Stomach (tissue), 4 donors: ENCODE measurements around the gene MRPL17.

Source experiments
- CTCF ChIP-seq, 7 experiments: fragments of 450-650 bp in 4 of 7; fragments of 200-600 bp in 3 of 7; sonication (generic) in 3 of 7; IDR thresholded peaks; one replicate each; pipeline ENCODE4 v1.5.1; 2016 to 2019; ENCODE audit warnings: antibody characterized with exemption in 7 of 7, control low read depth in 2 of 7, mild to moderate bottlenecking in 1 of 7
- EP300 ChIP-seq: sonication (generic); formaldehyde crosslinking; IDR thresholded peaks from one replicate; pipeline ENCODE4 v1.6.1; 2017; ENCODE audit warnings: antibody characterized with exemption

- TF ChIP-seq CTCF (IDR thresholded peaks at IDR 0.05) (no peak), EP300 (no peak)
These were observed 8.3 kb downstream of the MRPL17 start for GRCh38 chr11:6674862-6675261.
